Measurements from ENCODE around the gene ZNF598.

Gene ZNF598

DNA sequence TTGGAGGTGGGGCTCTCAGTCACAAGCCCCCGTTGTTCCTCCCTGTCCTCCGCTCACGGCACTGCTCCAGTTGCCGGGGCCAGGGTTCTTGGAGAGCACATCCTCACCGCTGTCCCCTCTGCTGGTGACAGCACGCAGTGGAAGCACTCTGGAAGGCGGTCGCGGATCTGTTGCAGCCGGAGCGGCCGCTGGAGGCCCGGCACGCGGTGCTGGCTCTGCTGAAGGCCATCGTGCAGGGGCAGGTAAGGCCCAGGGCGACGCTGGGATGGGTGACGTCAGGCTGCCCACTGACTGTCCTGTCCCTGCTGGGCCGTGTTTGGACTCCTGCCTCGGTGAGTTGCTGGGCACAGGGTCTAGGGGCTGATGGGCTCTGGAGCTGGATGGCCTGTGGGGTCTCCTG is 43.6 kb upstream of the ZNF598 start:
- no peak overlapping the region for H3K27ac ChIP-seq
- H3K36me3 ChIP-seq: peaks cover 45 to 67% (median 59%) of the 10 kb centered on the region in 11 experiments
- no peaks in the 10 kb centered on the region for H3K27me3 ChIP-seq
- peak overlapping the region in 2 of 11 experiments; percentile 5 to 15; a peak in 2 of 22 replicates for H3K9ac ChIP-seq
- H4K20me1 ChIP-seq: peaks cover 3 to 57% (median 34%) of the 10 kb centered on the region in 11 experiments; a peak in 18 of 22 replicates
- TF ChIP-seq Cebpa-rat (IDR thresholded peaks at IDR 0.05): no peak
- no peak overlapping the region for H3K4me3 ChIP-seq
- peaks cover 20 to 51% (median 44%) of the 10 kb centered on the region in 10 experiments for H3K4me1 ChIP-seq
- no peak overlapping the region for H3K4me2 ChIP-seq
- no peaks in the 10 kb centered on the region for H3K9me3 ChIP-seq (replicated peaks in 1 of 11)

DNA sequence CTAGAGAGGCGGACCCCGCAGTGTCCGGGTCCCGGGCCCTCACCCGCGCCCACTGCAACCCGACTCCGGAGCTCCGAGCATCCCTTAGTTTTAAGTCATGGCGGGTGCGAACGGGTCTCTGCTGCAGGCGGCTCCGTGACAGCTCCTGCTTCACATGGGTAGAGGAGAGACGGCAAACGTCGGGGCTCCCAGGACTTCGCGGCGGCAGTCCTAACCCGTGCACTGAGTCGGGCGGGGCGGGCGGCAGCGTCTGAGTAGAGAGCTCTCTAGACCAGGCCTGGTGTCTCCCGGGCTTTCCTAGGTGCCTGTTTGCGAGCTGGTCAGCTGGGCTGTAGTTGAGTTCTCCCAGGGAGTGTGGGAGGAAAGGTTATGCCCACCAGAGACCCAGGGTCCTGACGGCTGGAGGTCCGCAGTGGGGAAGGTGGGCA is 38.5 kb upstream of the ZNF598 start:
- Histone ChIP-seq H3K27ac (peak overlapping the region; percentile 21 to 80 (median 66); a peak in 19 of 22 replicates), H3K27me3 (no peaks in the 10 kb centered on the region), H3K9me3 (replicated peaks in 1 of 11) (no peaks in the 10 kb centered on the region), H4K20me1 (peaks cover 0 to 20% (median 0%) of the 10 kb centered on the region in 11 experiments; a peak in 5 of 22 replicates), H3K4me1 (peaks cover 43 to 55% (median 52%) of the 10 kb centered on the region in 10 experiments), H3K36me3 (peaks cover 29 to 40% (median 33%) of the 10 kb centered on the region in 11 experiments), H3K4me3 (peak overlapping the region; percentile 75 to 99 (median 93)), H3K9ac (peak overlapping the region; percentile 76 to 90 (median 83)), H3K4me2 (peak overlapping the region; percentile 90 to 99 (median 97))
- TF ChIP-seq Cebpa-rat (IDR thresholded peaks at IDR 0.05): no peak

DNA sequence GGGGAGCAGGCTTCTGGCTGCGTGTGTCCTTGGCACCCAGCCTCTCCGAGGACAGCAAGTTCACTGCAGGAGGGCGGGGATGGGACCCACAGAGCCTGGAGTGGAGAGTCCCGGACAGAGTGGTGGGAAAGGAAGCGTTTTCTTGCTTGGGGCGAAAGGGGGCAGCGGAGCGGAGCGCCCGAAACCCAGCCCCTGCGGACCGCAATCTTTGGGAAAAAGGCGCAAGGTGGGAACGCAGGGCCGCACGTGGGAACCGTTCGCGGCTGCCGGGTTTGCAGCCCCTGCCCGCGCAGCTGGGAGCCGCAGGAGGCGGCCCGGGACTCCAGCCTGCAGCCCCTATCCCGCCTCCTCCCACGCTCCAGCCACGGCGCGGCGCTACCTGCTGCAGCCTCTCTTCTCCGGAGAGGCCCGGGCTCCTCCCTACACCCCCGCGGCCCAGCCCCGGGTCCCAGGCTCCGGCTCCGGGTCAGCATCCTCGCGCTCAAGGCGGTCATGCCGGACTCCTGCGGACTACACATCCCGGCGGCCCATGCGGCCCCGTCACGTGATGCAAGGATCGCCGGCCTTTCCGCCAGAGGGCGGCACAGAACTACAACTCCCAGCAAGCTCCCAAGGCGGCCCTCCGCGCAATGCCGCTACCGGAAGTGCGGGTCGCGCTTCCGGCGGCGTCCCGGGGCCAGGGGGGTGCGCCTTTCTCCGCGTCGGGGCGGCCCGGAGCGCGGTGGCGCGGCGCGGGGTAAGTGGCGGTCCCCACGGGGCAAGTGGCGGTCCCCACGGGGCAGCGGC is 37.9 kb upstream of the ZNF598 start, which contains the start of the genes NTHL1 and TSC2:
Gene NTHL1 (minus strand): TSS at position 505 of the 786 bp plus-strand sequence. CDS start 11 bp downstream, at position 494.
Gene TSC2 (plus strand): TSS at position 656 of the 786 bp plus-strand sequence. CDS start 631 bp downstream, outside the sequence.
- Histone ChIP-seq H3K4me3 (peak within 1 kb of the TSS; percentile 75 to 99 (median 93)), H3K27me3 (no peaks in the 10 kb centered on the region), H3K4me1 (peaks cover 46 to 59% (median 56%) of the 10 kb centered on the region in 10 experiments), H3K9ac (peak within 1 kb of the TSS; percentile 76 to 90 (median 83)), H3K36me3 (peaks cover 23 to 36% (median 27%) of the 10 kb centered on the region in 11 experiments), H4K20me1 (peaks cover 0 to 22% (median 0%) of the 10 kb centered on the region in 11 experiments; a peak in 4 of 22 replicates), H3K27ac (peak within 1 kb of the TSS; percentile 21 to 80 (median 66); a peak in 20 of 22 replicates), H3K9me3 (replicated peaks in 1 of 11) (no peaks in the 10 kb centered on the region), H3K4me2 (peak within 1 kb of the TSS; percentile 90 to 99 (median 98))
- no peak for TF ChIP-seq Cebpa-rat (IDR thresholded peaks at IDR 0.05)

DNA sequence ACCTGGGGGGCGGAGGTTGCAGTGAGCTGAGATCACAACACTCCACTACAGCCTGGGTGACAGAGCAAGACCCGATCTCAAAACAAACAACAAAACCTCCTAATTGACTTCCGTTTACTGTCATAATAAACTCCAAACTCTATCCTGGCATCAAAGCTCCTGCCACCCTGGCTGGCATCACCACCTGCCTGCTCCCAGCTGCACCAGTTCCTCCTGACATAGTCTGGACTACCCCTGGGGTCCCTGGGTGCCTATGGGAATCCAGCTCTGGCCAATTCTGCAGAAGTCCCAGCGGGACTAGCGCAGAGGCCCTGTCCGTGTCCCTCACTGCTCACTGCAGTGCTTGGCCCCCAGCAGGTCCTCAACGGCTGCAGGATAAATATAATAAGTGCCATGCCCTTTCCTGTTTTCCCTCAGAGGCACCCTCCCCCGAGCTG is 37.3 kb upstream of the ZNF598 start:
- peaks cover 52 to 65% (median 62%) of the 10 kb centered on the region in 10 experiments for H3K4me1 ChIP-seq
- peak overlapping the region in 9 of 11 experiments; percentile 55 to 80 (median 66); a peak in 18 of 22 replicates for H3K27ac ChIP-seq
- no peak for TF ChIP-seq Cebpa-rat (IDR thresholded peaks at IDR 0.05)

GRCh38 chr16:2045965-2046892 is 36.6 kb upstream of the ZNF598 start:
- TF ChIP-seq Cebpa-rat (IDR thresholded peaks at IDR 0.05): no peak
- H3K27ac ChIP-seq: peak overlapping the region in 7 of 11 experiments; percentile 3 to 73 (median 65); a peak in 8 of 22 replicates
- peaks cover 0 to 25% (median 0%) of the 10 kb centered on the region in 11 experiments; a peak in 4 of 22 replicates for H4K20me1 ChIP-seq
- peak overlapping the region in 9 of 11 experiments; percentile 76 to 90 (median 84); a peak in 15 of 22 replicates for H3K9ac ChIP-seq
- H3K4me2 ChIP-seq: peak overlapping the region; percentile 90 to 99 (median 98)
- H3K4me3 ChIP-seq: peak overlapping the region in 9 of 10 experiments; percentile 80 to 99 (median 95); a peak in 18 of 20 replicates
- H3K4me1 ChIP-seq: peaks cover 59 to 72% (median 69%) of the 10 kb centered on the region in 10 experiments
- no peaks in the 10 kb centered on the region for H3K27me3 ChIP-seq
- H3K9me3 ChIP-seq (replicated peaks in 1 of 11): no peaks in the 10 kb centered on the region
- H3K36me3 ChIP-seq: peaks cover 11 to 23% (median 14%) of the 10 kb centered on the region in 11 experiments

More for the DNA sequence above, 37.3 kb upstream of the ZNF598 start:
- H3K9ac ChIP-seq: peak overlapping the region; percentile 76 to 90 (median 83); a peak in 20 of 22 replicates
- H3K36me3 ChIP-seq: peaks cover 18 to 30% (median 21%) of the 10 kb centered on the region in 11 experiments
- H3K9me3 ChIP-seq (replicated peaks in 1 of 11): no peaks in the 10 kb centered on the region
- peak overlapping the region; percentile 75 to 99 (median 93) for H3K4me3 ChIP-seq
- H3K4me2 ChIP-seq: peak overlapping the region; percentile 90 to 99 (median 98)
- no peaks in the 10 kb centered on the region for H3K27me3 ChIP-seq
- H4K20me1 ChIP-seq: peaks cover 0 to 25% (median 0%) of the 10 kb centered on the region in 11 experiments; a peak in 4 of 22 replicates

DNA sequence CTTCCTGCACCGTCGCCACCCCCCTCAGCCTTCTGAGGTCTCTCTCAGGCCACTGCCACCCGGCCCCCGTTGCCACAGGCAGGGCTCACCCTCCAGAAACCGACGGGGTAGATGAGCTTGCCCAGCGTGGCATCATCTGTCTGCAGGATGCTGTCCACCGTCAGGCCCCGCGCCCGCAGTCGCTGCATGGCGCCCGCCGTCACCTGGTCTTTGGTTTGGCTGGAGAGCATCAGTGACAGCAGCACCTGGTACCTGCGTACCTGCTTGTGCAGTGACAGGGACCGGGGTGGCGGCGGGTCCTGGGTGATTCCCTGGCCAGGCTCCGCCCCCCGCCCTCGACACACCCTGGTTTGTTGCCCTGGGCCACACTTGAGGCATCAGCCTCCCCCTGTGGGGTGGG is 34.9 kb upstream of the ZNF598 start:
- Histone ChIP-seq H3K4me1 (peaks cover 76 to 89% (median 86%) of the 10 kb centered on the region in 10 experiments), H3K27ac (peak overlapping the region in 10 of 11 experiments; percentile 26 to 83 (median 67); a peak in 19 of 22 replicates), H3K27me3 (no peaks in the 10 kb centered on the region), H3K9me3 (replicated peaks in 1 of 11) (no peaks in the 10 kb centered on the region), H3K36me3 (peaks cover 0 to 6% (median 0%) of the 10 kb centered on the region in 11 experiments; a peak in 3 of 22 replicates), H4K20me1 (peaks cover 0 to 31% (median 6%) of the 10 kb centered on the region in 11 experiments; a peak in 8 of 22 replicates), H3K4me2 (peak overlapping the region; percentile 85 to 99 (median 95)), H3K4me3 (peak overlapping the region in 9 of 10 experiments; percentile 14 to 53 (median 41); a peak in 13 of 20 replicates), H3K9ac (peak overlapping the region; percentile 13 to 73 (median 63); a peak in 19 of 22 replicates)
- no peak for TF ChIP-seq Cebpa-rat (IDR thresholded peaks at IDR 0.05)

DNA sequence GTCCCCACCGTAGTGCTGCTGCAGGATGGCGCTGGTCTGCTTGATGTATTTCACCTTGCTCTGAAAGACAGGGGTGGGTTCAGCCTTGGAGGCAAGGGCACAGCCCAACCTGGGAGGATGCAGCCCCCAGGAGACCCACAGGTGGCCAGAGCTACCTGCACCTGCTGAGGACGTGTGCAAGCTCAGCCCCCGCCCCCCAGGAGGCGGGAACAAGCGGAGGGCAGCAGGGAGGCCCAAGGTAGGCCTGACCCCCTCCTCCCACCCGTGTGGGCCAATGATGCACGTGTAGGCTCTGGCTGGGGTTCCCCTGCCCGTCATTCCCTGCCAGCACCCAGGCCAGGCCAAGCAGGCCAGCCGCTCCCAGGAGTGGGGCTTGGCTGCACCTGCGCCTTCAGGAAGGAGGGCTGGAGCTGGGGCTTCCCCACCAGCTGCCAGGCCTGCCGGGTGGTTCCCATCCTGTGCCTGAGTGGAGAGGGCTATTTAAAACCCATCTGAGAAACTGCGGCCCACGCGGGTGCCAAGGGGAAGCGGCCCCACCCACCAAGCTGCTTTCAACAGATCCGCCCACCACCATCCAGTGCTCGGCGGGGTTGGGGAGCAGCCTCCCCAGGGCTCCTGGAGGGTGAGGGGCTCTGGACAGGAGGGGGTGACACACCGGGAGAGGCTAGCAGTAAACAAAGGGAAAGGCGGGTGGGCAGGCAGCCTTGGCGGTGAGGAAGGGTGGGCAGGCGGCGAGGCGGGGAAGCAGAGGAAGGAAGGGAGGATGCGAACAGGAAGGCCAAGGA is 34.2 kb upstream of the ZNF598 start:
- Histone ChIP-seq H3K27ac (peak overlapping the region in 10 of 11 experiments; percentile 26 to 83 (median 67); a peak in 19 of 22 replicates), H4K20me1 (peaks cover 0 to 31% (median 6%) of the 10 kb centered on the region in 11 experiments; a peak in 9 of 22 replicates), H3K4me2 (peak overlapping the region; percentile 85 to 99 (median 95)), H3K36me3 (0 out of 22 replicates have a peak, but pooled peaks cover 0 to 4% (median 0%) of the 10 kb centered on the region in 11 experiments), H3K4me3 (peak overlapping the region in 9 of 10 experiments; percentile 14 to 53 (median 41); a peak in 14 of 20 replicates), H3K4me1 (peaks cover 78 to 89% (median 87%) of the 10 kb centered on the region in 10 experiments), H3K9me3 (replicated peaks in 1 of 11) (no peaks in the 10 kb centered on the region), H3K9ac (peak overlapping the region; percentile 13 to 73 (median 63); a peak in 19 of 22 replicates), H3K27me3 (no peaks in the 10 kb centered on the region)
- no peak for TF ChIP-seq Cebpa-rat (IDR thresholded peaks at IDR 0.05)
